Measurements from ENCODE around the gene GNA12.

DNA sequence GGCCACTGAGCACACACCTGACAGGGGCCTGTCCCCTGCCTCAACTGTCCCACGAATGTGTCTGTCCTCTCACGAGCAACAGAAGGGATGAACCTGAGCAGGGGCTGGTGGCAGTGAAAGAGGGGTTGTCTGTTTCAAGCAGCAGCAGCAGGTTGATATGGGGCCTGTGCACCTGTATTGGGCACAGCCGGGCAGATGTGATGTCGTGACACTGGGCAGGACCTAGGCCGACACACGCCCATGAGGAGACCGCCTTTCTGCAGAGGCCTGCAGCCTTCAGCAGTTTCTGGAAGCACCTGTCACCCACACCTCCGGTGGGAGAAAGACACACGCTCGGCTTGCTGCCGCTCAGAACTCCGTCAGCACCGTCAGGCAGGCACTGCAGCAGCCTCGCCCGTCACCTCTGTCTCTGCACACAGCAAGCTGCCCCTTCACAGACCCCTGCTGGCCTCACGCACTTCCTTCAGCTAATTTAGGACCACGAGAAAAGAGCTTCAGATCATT, 107.6 kb downstream of the GNA12 start:
- no peak for TF ChIP-seq TAF1 (IDR thresholded peaks at IDR 0.05; ENCODE audit: low read depth)
- no peak for TF ChIP-seq EP300 (IDR thresholded peaks at IDR 0.05; ENCODE audit: borderline replicate concordance)
- no peak for TF ChIP-seq CREB1 (IDR thresholded peaks at IDR 0.05; ENCODE audit: low read depth)
- no peak for TF ChIP-seq RAD21 (IDR thresholded peaks at IDR 0.05; ENCODE audit: low read depth)
- TF ChIP-seq, protein P1, sequence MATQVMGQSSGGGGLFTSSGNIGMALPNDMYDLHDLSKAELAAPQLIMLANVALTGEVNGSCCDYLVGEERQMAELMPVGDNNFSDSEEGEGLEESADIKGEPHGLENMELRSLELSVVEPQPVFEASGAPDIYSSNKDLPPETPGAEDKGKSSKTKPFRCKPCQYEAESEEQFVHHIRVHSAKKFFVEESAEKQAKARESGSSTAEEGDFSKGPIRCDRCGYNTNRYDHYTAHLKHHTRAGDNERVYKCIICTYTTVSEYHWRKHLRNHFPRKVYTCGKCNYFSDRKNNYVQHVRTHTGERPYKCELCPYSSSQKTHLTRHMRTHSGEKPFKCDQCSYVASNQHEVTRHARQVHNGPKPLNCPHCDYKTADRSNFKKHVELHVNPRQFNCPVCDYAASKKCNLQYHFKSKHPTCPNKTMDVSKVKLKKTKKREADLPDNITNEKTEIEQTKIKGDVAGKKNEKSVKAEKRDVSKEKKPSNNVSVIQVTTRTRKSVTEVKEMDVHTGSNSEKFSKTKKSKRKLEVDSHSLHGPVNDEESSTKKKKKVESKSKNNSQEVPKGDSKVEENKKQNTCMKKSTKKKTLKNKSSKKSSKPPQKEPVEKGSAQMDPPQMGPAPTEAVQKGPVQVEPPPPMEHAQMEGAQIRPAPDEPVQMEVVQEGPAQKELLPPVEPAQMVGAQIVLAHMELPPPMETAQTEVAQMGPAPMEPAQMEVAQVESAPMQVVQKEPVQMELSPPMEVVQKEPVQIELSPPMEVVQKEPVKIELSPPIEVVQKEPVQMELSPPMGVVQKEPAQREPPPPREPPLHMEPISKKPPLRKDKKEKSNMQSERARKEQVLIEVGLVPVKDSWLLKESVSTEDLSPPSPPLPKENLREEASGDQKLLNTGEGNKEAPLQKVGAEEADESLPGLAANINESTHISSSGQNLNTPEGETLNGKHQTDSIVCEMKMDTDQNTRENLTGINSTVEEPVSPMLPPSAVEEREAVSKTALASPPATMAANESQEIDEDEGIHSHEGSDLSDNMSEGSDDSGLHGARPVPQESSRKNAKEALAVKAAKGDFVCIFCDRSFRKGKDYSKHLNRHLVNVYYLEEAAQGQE (IDR thresholded peaks at IDR 0.05; ENCODE audit: low read depth) = no peak
- no peak for TF ChIP-seq NFIC (IDR thresholded peaks at IDR 0.05)
- TF ChIP-seq YY1 (IDR thresholded peaks at IDR 0.05; ENCODE audit: low read depth) = no peak
- TF ChIP-seq EGR1 (IDR thresholded peaks at IDR 0.05) = no peak
- no peak for TF ChIP-seq FOXM1 (IDR thresholded peaks at IDR 0.05; ENCODE audit: borderline replicate concordance, low read depth)
- TF ChIP-seq, protein P2, sequence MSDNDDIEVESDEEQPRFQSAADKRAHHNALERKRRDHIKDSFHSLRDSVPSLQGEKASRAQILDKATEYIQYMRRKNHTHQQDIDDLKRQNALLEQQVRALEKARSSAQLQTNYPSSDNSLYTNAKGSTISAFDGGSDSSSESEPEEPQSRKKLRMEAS (IDR thresholded peaks at IDR 0.05) = no peak
- no peak for TF ChIP-seq CEBPB (IDR thresholded peaks at IDR 0.05)
- TF ChIP-seq TCF12 (IDR thresholded peaks at IDR 0.05; ENCODE audit: low read depth) = no peak

Measured in Ishikawa (cell line).